ENCODE measurements around the gene GRIN1.

GRIN1 gene

DNA sequence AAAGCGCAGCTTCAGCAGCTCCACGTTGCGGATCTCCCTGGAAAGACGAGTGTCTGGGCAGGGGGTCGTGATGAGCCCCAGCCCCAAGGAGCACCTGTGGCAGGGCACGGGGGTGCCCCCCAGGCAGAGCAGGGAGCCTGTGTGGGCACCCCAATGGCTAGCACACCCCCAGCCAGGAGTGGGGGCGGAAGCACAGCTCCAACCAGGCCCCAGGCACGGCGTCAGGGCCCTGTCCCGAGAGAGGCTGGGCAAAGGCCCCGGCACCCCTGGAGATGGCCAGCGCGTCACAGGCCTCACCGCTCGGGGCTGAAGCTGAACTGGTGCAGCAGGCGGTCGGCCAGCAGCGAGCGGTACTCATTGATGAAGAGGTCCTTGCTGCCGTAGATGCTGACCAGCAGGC, 41.5 kb downstream of the GRIN1 start:
- no peak for DNase-seq

DNA sequence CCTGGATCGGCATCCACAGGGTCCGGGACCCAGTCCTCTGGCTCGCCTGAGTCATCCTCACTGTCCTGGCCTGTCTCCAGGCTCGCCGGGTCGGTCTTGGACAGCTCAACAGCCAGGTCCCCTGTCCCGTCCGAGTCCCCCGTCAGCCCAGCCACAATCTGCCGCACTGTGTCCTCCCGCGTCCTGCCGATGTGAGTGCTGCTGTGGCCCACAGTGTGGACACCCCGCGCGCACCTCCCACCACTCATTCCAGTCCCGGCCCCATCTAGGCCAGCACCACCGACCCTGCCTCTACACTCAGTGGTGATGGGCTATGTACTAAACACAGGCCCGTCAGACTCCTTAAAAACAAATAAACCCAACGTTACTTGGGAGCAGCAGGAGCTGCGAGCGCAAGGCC, 42.7 kb downstream of the GRIN1 start:
- no peak for DNase-seq

DNA sequence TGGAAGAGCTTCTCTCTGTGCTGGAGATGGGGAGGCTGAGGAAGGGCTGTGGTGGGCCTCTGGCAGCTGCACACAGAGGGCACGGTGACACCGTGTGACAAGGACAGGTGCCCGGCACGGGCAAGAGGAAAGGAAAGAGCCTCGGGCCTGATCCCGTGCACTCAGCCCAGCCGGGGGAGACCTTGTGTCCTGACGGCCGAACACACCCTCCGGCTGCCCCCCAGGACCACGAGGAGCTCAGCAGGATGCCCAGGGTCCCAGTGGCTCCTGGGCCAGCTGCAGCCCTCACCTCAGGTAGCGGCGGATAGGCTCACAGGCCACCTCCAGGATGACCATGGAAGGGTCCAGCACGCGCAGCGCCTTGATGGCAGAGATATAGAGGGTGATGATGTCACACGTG, 43.9 kb downstream of the GRIN1 start:
- DNase-seq, result no peak

DNA sequence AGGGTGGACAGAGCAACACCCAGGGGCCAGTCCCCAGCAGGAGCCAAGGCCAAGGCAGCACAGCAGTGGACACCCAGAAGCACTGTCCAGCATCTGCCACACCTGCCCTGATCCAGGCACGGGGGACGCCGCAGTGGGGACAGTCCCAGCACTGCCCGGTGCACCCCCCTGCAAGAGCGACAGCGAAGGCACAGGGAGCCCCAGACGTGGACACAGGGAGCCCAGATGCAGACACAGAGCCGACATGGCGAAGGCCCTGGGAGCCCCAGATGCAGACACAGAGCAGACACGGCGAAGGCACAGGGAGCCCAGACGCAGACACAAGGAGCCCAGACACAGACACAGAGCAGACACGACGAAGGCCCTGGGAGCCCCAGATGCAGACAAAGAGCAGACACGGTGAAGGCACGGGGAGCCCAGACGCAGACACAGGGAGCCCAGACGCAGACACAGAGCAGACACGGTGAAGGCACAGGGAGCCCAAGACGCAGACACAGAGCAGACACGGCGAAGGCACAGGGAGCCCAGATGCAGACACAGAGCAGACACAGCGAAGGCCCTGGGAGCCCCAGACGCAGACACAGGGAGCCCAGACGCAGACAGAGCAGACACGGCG, 45.1 kb downstream of the GRIN1 start:
- no peak for DNase-seq

DNA sequence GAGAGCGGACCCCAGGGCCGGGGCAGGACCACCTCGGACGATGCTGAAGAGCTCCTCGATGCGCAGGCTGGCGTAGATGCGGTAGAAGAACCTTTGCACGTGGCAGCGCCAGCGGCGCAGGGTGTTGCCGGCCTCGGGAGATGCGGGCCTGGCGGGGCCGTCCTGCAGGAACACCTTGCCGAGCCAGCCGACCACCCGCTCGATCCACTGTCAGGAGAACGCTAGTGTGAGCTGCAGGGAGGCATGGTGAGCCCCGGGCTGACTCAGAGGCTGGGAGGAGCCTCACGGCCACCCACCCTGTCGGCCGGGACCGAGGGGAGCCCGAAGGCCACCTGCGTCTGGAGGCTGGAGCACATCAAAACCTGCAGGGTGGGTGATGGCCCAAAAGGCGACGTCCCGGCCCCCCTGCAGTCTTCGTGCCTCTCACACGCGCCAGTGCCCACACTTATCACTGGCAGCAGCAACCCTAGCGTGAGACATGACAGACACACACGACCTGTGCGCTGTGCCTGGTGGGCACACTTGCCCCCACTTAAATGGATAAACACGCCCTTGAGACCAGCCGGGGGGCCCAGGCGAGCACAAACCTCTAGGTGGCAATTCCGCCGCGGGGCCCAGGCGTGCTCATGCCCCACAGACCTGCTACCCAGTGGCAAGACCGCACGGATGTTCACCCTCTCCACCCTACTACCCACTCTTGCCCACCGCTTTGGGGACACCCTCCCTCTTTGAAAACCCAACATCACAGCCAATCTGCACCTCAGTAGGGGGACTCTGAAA, 46.1 kb downstream of the GRIN1 start:
- DNase-seq, result no peak

DNA sequence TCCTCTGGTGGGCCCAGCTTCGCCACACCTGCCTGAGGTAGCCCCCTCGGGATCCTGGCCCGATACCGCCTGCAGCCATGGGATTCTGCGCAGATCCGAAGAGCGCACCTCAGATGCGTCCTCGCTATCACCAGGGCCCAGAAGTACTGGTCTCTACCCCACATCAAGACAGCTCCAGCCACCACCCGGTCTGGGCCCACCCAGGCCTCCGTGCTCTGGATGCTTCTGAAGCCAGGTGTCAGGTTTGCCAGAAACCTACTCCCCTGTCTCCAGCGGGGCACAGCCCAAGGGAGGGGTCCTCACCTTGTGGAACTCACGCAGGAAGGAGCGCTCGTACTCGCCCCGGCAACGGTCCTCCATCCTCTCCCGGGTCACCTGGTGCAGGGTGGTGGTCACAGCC, 47.0 kb downstream of the GRIN1 start:
- DNase-seq, result no peak

DNA sequence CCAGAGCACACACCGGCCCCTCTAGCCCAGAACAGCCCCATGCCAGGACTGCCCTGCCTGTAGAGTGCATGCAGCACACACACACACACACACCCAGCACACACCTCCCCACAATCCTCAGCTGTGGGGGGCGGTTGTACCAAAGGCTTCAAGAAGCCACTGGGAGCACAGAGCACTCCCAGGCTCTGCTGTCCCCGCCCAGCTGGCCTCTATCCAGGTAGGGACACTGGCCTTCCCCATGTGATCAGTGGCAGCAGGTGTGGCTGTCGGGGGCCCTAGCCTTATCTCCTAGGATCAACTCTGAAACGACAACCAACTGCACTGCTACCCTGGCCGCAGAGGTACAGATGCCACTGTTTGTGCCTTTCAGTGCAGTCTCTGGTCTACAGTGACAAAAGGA, 47.4 kb downstream of the GRIN1 start:
- no peak for DNase-seq

DNA sequence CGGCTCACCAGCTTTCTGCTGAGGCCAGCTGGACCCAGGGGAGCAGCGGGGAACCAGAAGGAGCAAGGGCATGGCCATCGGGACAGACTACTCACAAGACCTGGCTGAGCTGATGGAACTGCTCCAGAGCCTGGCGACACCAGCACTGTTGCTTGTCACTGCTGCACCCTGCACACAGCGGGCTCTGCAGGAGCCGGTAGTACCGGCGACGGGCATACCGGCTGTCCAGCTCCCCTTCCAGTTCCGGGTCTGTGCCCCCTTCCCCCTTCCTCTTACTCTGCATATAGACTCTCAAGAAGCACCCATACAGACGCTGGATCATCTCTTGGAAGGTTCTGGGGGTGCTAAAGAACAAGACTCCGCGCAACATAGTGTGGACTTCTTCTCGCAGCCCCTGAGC, 48.4 kb downstream of the GRIN1 start:
- no peak for DNase-seq

DNA sequence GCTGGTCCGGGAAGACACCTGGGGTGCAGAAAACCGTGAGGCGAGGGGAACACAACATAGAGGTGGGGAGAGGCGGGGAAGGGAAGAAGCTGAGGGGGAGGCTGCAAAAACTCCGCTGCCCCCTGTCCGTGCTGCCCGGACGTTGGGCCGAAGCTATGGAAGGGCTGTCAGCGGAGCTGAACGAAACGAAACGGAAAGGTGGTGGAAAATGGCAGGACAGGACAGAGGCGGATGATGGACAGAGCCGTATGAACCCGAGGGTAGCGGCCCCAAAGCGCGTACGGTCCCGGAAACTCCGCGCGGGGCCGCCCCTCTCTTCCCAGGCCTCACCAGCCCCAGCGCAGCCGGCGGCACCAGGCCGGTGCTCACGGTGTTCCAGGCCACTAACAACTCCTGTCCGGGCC, 49.1 kb downstream of the GRIN1 start:
- DNase-seq, result no peak

DNA sequence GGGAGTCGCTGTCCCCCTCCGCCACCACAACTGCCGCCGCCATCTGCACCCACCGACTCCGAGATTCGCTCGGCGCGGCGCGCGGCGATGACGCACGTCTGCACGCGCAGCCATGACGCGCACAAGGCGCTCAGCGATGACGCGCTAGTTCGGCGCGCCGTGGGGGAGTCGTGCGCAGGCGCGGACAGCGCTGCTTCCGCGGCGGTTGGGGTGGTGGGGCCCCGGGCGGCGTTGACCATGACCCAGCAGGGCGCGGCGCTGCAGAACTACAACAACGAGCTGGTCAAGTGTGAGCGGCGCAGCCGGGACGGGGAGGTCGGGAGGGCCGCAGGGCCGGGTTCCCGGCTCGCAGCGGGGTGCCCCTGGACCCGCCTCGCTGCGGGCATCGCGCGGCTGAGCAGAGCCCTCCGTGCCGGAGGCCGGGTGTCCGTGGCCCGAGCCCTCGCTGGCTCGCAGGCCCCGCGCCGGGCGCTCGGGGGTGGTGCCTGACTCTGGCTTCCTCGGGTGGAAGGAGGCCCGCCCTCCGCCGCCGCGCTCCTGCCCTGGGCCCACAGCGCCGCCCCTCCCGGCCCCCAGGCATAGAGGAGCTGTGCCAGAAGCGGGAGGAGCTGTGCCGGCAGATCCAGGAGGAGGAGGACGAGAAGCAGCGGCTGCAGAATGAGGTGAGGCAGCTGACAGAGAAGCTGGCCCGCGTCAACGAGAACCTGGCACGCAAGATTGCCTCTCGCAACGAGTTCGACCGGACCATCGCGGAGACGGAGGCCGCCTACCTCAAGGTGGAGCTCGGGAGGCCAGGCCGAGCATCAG, 49.7 kb downstream of the GRIN1 start, which contains the start of the genes ANAPC2 and SSNA1:
TSS of gene ANAPC2 (minus strand) at position 71 of the 807 bp plus-strand sequence. CDS start at position 43, 28 bp downstream.
TSS of gene SSNA1 (plus strand) at position 187 of the 807 bp plus-strand sequence. CDS start at position 238, 51 bp downstream.
- peak; percentile 89 to 97 for DNase-seq

DNA sequence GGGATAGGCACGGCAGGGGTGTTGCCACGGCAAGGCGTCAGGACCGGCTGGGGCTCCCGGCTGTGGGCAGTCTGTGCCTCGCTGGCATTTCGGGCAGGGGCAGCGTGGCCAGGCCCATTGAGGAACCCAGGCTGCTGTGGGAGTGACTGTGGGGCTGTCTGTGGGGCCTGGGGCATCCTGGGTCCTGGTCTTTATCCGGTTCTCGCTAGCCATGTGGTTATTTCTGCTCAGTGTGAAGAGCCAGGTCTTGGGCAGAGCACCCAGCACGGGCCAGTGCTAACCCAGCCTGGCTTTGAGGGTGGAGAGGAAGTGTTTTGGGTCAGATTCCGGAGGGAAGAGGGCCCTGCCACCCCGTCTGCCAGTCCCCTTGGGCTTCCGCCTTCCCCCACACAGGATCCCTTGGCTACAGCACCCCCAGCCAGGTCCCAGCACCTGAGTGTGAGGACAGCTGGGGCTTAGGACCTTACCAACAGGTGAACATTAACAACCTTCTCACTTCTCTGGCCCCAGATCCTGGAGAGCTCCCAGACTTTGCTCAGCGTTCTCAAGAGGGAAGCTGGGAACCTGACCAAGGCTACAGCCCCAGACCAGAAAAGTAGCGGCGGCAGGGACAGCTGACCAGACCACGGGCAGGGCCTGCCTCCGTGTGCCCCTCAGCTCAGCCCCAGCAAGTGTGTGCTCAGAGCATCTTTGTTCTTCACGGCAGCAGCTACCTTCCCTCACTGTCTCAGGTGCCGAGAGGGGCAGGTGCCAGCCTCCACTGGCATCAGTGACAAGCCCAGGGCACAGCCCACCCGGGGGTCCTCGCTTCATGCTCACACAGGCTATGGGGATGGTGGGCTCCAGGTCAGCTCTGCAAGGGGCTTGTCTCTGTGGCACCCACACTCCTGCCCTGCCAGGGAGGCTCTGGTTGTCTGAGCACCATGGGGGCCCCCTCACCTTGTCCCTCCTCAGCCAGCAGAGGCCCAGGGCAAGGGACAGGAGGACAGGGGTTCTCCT, 50.6 kb downstream of the GRIN1 start:
- no peak for DNase-seq

DNA sequence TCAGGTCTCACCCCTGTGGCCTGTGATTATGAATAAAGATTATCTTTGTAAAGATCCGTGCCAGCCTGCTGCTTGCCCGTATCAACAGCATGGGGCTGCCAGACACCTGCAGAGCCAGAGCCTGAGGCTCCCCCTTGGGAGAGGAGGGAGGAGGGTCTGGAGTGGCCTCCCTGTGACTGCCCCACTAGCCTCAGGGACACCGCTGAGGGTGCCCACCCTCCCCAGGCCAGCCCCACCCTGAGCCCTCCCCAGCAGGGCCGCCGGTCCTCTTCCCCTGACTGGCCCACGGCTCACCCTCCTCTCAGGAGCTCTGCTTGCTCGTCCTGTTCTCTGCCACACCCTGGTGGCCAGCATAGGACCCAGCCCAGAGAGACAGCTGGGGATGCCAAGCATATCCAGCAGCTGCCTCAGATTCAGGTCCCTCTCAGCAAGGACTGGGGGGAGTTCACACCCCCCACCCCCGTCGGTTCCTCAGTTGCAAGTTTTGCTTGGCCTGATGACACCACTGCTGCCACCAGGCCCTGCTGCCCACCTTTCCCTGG, 51.4 kb downstream of the GRIN1 start:
- DNase-seq, result no peak

DNA sequence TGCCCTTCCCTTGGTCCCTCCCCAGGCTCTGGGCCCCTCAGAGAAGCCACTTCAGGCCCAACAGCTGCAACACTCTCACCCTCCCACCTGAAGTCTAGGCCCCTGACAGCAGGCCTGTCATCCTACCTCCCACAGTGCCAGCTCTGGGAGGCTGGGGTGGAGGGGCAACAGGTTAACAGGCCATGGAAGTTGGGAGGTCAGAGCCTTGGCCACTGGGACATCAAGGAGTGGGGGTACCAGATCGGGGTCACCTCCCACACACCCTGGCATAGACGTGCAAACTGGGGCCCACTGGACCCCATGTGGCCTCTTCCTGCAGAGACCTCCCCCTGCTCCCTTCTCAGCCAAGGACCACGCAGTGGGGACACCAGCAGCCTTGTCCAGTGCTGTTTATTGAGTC, 52.3 kb downstream of the GRIN1 start:
- DNase-seq, result no peak

DNA sequence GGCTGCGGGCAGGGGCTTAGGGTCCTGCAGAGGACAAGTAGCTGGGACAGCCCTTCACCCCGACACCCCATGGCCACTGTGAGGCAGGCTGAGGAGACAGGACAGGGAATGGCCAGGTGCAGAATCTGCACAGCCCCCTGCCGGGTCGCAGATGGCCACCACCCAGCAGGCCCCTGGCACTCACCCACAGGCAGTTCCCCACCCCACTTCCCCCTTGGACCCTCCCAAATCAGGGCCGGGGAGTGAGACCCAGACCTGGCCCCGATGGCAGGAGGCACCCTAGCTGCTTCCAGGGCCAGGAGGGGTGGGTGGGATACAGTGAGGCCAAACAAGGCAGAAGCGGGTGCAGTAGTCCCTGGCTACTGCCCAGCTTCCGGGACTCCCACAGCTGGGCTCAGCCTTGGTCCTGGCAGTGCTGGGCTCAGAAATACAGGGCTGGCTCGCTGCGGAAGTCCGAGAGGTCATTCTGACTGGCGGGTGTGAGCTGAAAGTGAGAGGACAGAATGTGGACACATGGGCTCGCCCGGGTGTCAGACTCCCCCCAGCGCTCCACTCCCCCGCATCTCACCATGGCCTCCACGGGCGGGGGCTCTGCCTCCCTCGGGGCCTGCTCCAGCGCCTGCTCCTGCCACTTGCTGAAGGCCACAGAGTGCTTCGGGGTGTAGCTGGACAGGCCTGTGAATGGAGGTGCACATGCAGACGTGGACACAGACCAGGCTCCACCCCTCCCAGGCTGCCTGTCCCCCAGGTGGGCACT, 52.9 kb downstream of the GRIN1 start:
- no peak for DNase-seq

DNA sequence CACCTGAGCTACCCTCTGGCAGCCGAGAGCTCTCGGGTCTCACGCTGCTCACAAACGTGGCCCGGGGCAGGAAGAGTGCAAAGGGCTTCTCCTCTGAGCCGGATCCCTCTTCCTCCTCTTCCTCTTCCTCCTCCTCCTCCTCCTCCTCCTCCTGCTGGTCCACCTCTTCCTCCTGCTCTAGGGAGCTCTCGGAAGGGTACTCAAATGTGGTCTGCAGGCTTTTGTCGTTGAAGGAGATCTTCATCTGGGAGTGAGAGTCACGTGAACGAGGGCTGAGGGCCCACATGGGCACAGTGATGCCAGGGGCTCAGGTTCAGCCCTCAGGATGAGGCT, 53.5 kb downstream of the GRIN1 start:
- no peak for DNase-seq

DNA sequence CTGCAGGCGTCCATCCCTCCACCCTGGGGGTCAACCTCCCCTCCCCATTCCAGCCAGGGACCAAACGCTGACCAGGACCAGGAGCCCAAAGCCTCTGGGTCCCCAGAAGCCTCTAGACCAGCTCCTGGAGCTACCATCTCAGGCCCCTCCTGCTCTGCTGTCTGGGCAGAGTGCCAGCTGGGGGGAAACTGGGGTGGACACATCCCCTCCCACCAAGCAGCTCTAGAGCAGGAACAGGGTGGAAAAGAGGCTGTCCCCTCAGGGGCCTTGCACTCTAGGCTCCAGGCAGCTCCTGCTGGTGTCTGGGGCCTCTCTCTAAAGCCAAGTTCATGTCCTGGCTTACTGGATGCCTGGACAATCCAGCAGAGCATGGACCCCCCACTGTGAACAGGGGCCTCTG, 53.9 kb downstream of the GRIN1 start:
- no peak for DNase-seq

DNA sequence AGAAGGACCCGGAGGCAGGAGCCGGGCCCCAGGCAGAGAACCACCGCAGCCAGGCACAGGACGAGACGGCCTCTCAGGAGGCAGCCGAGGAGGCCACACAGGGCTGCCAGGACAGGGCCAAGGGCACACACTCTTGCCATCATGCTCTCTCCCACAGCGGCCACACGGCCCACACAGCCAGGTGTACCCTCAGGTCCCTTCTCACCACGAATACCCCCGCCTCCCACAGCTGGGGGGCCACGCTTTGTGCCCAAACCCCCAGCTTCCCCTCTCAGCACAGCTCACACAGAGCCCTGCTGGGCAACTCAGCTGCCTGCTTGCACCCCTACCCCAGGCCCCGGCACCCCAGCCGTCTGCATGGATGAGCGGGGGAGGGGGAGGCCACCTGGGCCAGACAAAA, 54.8 kb downstream of the GRIN1 start:
- DNase-seq, result no peak

DNA sequence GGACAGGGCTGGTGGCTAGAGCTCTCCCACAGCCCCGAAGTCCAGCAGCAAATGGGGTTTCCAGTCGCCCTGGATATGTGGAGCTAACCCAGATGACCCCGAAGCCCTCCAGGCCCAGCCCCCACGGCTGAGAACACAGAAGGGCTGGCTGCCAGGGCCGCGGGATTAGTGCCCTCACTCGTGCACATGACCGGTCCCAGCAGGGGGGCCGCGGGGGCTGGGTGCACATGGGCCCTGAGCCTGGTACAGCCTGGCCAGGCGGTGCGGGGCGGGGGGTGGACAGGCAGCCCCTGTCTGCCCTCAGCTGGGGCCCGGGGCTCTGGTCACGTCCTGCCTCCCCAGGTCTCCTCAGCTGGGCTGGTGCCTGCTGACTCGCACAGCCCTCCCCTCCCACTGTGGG, 55.4 kb downstream of the GRIN1 start:
- DNase-seq, result no peak

DNA sequence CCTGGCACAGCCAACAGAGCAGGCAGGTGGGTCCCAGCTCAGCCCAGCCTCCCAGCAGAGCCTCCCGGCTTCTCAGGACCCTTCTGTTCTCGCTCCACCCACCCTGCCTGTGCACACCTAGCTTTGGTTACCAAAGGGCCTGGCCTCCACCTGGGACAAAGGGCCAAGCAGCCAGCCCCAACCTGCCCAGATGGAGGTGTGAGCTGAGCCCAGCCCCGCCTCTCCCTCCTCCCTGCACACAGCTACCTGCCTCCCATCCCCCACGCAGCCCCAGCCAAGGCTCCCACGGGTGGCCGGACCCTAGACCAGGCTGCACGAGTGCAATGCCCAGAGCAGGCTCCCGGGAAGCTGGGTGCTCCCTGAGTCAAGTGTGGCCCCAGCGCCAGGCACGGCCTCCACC, 56.0 kb downstream of the GRIN1 start:
- DNase-seq, result no peak

DNA sequence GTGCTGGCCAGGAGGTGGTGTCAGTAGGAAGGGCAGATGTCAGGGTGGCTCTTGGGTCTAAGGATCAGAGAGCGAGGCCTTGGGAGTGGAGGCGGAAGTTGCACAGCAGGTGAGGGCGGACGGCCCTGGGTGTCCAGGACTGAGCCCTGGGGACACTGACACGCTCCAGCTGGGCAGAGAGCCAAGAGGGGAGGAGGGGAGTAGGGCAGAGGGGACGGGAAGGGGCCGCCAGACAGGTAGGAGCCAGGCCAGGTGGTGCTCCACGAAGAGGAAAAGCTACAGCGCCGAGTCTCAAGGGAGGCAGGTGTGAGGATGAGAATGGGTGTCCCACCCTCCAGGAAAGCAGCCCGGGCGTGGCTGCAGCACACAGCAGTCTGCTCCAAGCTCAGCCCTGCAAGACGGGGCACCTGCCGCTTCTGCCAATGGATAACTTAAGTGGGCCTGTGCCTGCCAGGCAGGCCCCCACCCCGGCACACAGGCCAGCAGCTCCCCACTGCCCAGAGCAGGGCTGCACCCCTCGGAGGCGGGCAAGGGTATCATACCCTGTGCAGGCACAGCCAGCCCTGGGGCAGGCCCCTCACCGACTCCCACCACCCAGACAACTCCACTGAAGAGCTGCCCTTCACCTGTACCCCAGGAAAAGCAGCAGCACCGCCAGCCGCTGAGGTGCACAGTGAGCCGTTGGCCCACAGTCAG, 56.7 kb downstream of the GRIN1 start:
- no peak for DNase-seq
